GM19372 (cell line): Measurements from ENCODE around the gene ABCA2.
A peak's percentile ranks its signal among the peaks of the same experiment; 100 is the strongest.

Experiments used
- ATAC-seq: cut with Tn5 transposase; IDR thresholded peaks from one replicate; pipeline ENCODE4 v1.9.1; 2021; ENCODE audit warnings: mild to moderate bottlenecking, low read depth, moderate library complexity; ENCODE audit not compliant: unreplicated experiment

ABCA2 gene

DNA sequence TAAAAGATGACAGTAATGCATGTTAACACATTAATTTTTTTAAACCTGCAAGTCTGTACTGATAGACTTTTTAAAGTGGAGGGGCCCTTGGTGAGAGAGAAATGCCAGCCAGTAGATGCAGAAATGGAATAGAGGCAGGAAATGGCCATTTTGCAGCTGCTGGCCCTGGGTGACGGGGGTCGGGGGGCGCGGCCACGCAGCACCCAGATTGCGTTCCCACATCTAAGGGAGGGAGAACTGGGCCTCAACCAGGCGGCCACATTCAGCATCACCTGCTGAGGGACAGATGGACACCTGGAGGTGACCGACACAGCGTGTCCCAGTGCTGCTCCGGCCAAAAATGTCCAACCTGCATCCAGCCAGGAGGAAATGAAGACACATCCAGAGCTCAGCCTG lies 25.4 kb downstream of the ABCA2 start:
- ATAC-seq = no peak

DNA sequence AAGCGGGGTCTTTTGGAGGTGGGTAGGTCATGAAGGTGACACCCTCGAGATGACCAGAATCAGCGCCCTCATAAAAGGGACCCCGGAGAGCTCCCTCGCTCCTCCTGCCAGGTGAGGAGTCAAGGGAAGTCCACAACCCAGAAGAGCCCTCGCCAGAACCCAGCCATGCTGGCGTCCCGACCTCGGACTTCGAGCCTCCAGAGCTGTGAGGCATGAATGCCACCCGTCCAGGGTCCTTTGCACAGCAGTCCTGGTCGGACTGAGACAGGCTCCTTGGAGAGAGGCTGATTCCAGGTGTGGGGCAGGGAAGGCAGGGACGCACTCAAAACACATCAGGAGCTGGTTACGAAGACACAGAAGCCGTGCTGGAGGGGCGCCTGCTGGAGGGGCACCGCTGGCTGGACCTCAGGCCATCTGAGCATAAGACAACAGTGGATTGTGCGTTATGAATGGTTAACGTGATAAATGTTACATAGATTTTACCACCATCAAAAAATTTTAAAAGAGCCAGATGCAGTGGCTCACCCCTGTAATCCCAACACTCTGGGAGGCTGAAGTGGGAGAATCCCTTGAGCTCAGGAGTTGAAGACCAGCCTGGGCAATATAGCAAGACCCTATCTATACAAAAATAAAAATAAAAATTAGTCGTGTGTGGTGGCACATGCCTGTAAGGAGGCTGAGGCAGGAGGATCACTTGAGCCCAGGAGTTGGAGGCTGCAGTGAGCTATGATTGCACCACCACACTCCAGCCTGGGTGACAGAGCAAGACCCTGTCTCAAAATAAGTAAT lies 26.0 kb downstream of the ABCA2 start:
- no peak for ATAC-seq

DNA sequence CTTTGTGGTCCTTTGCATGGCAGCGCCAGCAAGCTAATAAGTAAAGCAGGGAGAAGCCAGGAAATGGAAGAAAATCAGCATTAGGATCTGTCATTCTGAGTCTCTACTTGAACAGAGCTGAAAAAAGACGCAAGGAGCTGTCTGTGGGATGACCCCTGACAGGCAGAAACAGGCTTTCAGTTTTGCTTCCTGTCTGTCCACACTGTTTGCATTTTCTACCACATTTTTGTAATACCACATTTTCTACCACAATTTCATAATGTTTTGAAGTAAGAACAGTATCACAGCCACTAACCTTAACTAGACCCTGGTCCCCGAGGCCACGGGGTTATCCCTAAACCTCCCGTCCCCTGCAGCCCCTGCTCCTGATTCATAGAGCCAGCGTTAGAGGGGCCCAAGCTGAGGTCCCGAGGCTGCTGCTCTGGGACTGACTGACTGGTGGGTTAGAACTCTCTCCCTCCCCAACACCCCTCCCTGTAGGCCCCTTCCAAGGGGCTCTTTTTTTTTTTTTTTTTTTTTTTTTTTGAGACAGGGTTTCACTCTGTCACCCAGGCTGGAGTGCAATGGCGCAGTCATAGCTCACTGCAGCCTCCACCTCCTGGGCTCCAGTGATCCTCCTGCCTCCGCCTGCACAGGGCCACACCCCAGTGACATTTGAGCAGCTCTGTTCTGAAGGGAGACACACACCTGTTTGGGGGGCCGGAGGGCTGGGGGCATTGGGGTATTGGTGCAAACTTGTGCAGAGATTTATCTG lies 27.7 kb downstream of the ABCA2 start:
- peak; percentile 71 for ATAC-seq

DNA sequence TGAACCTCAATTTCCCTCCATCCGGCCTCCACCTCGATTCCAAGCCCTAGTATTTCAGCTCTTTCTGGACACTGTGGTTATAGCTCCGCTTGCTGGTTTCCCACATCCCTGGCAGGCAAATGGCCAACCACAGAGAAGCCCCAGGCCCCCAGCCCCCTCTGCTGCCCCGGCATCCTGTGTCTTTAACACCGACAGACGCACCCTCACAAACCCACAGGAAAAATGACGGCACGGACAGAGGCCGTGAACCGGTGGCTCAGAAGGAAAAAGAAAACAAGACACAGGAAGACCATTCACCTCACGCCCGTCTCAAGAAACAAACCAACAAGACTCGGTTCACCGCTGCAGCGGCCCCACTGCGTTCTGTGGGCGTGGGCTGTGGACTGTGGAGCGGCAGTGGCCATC lies 30.2 kb downstream of the ABCA2 start:
- no peak for ATAC-seq

DNA sequence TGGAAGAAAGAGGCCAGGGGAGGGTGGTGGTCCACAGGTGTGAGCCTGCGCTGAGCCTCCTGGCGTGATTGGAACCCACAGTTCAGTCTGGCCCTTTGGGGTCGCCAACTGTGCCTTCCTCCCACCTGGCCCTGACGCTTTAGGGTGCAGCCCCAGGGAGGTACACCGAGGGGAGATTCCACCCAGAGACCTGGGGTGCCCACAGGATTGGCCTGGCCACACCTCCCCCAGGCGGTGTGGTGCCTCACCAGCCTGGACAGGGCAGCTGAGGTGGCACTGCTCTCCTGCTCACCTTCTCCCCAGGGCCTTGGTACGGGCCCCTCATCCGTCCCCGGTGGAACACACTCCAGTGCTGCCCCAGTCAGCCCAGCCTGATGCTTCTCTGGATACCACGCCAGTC lies 30.7 kb downstream of the ABCA2 start:
- ATAC-seq = no peak

DNA sequence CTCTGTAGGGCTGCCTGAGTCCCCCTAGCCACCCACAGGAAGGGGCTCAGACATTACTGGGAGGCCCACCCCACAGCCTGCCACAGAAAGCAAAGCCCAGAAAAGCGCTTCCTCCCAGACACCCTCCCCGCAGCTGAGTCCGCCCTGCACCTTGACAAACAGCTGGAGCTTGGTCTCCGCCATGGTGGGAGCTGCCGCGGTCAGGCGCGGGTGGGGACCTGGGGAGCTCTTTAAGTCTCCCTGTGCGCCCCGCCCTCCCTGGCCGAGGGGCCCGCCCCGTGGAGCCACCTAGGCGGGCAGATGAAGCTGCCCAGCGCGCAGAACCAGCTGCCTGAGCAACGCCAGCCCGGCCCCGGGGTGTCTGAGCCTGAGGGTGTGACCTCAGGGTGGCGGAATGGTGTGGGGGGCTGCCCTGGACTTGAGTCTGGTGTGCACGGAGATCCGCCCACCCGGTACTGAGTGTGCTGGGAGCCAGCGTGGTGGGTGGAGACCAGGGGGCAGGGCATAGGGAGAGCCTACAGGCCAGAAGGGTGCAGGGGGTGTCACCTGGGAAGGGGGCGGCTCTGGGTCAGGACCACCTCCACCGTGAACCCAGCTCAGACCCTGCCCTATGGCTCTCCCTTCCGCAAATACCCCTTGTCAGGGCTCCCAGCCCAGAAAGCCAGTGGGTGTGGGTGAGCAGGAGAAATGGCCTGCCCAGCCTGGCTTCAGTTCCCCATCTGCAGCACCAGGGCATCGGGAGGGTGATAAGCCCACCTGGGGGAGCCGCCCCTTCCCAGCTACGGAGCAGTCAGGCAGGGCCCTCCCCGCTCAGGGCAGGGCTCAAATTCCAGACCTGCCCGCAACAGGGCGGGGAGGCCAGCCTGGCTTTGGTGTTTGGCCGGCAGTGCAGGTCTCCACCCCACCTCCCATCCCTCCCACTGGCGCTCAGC lies 31.4 kb downstream of the ABCA2 start, which contains the start of gene CLIC3:
TSS of gene CLIC3 (minus strand) at position 208 of the 932 bp plus-strand sequence. CDS start at position 183, 25 bp downstream.
- no peak for ATAC-seq

DNA sequence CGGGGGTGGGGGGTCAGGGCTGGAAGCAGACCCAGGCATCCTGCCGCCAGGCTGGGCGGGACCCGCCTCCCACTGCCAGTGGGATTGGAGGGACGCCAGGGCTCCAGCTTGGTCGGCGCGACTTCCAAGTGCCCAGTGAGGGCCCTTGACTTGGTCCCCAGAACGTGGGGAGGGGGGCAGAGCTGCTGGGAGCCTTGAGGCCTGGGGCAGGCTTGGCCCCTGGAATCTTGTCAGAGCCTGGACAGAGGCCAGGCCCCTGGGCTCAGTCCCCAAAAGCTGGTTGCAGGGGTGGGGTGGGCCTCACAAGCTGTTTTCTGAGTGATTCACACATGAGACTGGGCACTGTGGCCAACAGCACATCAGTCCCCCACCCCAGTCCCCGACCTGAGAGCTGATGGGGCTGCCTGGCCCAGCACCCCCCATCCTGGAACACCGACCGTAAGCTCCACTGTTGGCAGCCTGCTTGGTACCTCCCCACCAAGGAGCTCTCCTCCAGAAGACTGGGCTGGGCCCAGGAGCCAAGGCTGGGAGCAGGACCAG lies 32.2 kb downstream of the ABCA2 start:
- no peak for ATAC-seq

DNA sequence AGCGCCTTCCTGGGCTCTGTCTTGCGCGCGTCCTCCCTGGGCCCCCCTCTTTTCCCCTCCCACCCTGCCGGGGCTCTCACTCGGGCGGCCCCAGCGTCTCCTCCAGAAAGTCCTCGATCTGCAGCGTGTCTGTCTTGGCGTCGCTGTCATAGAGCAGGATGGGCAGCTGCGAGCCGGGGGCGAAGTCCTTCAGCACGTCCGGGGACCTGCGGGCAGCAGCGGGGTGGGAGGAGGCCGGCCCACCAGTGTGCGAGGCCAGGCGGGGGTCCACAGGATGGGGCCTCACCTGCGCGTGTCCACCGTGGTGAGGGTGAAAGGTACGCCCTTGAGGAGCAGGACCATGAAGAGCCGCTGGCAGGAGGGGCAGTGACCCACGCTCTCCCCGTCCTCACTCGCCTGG lies 32.7 kb downstream of the ABCA2 start:
- ATAC-seq = no peak

DNA sequence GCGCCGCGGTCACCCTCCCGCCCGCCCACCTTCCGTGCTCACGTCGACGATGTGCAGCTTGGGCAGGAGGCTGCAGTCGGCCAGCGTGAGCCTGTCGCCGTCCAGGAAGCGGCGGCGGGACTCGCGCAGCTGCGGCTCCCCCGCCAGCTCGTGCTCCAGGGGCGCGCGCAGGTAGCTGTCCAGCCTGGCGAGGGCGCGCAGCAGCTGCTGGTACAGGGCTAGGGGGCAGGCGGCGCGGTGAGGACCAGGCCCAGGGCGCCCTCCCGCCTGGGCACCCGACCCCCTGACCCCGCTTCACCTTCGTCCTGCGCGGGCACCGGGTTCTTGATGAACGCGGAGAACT lies 33.2 kb downstream of the ABCA2 start:
- ATAC-seq = no peak

DNA sequence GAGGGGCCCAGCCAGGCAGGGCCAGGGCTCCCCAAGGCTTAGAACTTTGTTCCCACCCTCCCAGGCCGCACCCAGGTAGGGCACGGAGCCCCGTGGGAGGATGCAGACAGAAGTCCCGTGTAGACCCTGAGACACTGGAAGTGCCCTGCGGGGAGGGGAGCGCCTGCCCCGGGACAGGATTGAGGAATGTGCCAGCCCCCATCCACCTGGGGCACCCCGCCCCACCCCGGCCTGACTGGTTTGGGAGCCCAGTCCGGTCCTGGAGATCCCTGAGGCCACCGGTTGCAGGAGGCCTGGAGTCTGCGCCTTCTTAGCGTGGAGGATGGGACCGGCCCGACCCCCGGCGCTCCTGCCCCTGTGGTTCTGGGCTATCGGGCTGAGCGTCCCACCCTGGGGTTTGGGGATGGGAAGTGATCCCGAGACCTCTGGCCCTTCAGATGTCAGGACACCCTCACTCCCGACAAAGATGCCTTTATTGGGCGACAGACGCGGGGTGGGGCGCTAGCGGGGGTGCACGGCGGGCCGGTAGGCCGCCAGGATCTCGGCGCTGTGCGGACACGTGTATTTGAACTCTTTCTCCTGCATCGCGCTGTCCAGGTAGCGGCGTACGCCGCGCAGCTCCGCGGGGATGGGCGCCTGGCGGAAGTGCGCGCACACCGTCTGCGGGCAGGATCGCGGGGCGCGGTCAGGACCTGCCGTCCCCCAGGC lies 33.7 kb downstream of the ABCA2 start:
- no peak for ATAC-seq

DNA sequence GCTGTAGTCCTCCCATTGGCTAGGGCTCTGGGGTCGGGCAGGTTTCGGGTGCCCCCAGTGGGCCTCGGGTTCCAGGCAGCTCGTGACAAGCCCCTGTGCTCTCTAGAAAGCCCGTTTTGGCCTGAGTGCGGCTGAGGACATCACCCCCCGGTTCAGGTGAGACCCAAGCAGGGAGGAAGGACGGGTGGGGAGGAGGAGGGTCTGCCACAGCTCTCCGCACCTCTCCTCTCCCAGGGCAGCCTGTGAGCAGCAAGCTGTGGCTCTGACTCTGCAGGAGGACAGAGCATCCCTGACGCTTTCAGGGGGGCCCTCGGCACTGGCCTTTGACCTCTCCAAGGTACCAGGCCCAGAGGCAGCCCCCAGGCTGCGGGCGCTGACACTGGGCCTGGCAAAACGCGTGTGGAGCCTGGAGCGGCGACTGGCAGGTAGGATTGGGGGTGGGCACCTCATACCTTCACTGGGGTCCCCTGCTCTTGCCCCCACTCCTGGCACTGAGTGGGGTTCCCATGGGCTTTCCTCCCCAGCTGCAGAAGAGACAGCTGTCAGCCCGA lies 35.1 kb downstream of the ABCA2 start:
- ATAC-seq = no peak

DNA sequence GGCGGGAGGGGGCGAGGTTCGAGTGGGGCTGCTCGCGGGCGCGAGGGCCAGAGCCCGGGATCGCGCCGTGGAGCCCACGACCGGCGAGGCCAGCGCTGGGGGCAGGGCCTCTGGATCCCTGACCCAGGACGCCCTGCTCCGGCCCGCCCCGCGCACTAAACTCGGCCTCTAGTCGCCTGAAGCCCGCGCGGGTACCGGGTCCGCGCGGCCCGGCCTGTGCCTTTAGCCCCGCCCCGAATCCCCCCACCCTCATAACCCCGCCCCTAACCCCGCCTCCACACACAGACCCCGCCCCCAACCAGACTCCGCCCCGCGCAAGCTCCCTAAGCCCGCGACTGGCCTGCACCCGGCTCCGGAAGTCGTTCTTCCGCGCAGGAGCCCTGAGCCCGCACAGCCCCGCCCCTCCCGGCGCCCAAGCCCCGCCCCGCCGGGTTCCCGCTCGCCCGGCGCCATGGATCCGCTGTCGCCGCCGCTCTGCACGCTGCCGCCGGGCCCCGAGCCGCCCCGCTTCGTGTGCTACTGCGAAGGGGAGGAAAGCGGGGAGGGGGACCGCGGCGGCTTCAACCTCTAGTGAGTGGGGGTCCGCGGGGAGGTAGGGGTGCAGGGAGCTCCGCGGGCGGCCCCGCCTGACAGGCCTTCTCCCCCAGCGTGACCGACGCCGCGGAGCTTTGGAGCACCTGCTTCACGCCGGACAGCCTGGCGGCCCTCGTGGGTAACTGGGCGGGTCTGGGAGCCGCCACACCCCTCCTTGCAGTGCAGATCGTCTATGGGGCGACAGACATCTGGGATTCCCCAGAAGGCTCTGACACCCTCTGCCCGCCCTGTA lies 35.8 kb downstream of the ABCA2 start, which contains the start of gene PAXX:
TSS of gene PAXX (plus strand) at position 430 of the 826 bp plus-strand sequence. CDS start at position 452, 22 bp downstream.
- peak; percentile 85 for ATAC-seq

DNA sequence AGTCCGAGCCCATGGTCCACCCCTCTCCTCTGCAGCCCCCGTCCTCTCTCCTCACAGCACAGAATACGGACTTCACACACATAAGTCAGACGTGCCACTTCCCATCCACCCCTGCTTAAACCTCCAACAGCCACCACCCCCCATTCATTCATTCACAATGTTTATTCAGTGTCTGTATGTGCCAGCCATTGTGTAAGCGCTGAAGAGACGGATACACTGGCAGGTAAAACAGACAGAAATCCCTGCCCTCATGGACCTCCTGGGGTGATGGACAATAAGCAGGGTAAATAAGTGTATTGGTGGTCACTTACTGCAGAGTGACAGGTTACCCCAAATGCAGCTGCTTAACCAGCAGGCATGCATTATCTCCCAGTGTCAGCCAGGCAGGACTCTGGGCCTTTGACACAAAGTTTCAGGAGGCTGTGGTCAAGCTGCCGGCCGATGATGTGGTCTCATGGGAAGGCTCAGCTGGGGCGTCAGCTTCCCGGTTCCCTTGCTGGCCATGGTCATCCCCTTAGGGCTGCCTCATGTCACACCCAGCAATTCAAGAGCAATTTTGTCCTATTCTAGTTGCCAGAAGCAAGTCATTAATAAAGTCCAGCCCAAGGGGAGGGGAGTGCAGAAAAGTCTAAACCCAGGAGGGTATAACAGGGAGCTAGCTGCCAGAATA lies 37.7 kb downstream of the ABCA2 start:
- no peak for ATAC-seq

DNA sequence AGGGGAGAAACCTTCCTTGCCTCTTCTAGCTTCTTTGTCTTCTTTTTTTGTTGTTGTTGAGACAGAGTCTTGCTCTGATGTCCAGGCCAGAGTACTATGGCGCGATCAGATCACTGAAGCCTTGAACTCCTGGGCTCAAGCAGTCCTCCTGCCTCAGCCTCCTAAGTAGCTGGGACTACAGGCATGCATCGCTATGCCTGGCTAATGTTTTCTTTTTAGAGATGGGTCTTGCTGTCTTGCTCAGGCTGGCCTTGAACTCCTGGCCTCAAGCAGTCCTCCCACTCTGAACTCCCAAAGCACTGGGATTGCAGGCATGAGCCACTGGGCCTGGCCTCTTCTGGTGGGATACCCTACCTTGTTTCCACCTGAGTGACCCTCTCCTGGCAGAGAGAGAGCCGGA lies 39.2 kb downstream of the ABCA2 start:
- no peak for ATAC-seq

DNA sequence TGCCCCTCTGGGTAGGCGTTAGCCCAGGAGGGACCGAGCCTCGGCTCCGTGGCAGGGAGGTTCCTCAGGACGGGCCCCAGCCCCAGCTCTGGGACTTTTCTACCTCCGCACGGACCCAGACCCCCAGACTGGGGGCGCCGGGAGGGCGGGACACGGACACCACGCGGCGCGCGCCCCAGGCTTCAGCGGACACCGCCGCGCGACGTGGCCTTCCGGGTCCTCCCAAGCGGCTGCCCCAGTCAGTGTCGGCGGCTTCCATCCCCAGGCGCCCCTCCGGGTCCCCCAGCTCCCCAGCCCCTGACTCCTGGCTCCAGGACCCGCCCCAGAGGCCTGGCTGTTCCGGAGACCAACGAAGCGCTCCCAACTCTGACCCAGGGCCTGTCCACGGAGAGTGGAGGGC lies 42.2 kb downstream of the ABCA2 start:
- ATAC-seq = no peak

DNA sequence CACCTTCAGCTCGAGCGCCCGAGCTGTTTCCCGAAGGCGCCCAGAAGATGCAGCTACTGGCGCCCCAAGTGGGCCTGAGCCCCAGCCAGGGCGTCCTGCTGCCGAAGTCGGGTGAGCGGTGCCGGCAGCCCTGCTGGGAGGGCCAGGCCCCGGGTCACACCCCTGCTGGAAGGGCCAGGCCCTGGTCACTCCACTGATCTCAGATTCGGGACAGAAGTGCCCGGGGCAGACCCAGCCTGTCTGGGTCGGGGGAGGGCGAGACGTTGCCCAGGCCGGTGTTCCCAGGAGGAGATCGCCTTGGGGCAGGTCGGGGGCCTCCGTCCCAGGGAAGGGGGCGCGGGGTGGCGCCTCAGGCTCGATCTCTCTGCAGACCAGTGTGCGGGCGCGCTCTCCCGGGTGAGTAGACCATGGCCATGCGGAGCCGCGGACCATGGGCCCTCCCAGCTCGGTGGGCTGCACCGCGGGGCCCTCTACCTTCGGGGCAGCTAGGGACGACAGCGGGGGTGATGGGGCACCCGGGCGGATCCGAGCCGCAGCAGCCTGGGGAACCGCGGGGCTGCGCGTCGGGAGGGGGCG lies 42.9 kb downstream of the ABCA2 start:
- ATAC-seq = no peak

DNA sequence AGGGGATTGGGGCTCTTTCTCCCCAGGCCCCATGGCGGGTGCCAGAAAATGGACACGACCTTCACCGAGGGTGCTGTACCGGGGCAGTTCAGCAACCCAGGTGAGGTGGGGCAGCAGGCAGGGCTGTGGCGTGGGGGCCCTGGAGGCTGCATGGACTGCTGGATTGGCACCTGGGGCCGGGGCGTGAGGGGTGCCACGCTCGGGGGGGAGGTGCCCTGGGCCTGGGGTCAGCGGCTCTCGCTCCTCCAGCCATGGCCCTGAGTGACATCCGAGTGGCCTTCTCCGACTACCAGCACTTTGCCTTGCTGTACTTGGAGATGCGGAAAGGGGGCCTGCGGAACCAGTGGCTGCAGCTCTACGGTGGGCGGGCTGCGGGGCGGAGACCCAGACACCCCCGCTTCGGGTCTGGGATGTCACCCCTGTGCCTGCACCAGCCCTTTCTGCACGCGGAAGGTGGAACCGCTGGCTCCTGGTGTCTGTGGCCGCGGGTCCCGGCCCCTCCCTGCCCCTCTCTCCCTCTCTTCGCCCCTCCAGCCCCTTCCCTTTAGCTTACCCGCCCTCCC lies 43.5 kb downstream of the ABCA2 start:
- ATAC-seq = no peak
